Measurements from ENCODE around the gene PLD2. TPM values are rescaled to one million over a fixed set of nuclear protein-coding genes. Genes with fewer than 3 reads are reported as not detected.

The PLD2 gene
- total and polyA plus RNA-seq, 7 donors = 2.4 to 7.5 (median 3.8) TPM

DNA sequence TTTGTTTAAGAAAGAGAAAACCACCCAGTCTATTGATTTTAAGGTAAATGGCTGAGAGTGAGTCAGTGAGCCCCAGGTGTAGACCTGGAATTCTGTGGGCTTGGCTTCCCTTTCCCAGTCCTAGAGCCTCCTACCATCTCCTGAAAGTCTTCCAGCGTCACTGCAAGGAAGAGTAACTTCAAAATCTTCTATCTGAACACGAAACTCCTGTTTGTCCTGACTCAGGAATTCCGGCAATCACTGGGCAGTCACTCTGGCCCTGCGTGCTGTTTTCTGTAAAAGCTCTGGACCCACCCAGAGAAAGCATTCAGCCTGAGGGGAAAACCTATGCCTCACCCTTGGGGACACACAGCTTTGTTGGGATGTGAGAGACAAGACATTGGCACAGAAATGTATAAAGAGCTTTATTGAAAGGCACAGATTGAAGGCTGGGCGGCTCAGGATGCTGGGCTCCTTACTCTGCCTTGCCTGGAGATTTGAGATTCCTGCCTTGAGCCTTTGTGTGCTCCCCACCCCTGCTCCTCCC lies 42.1 kb downstream of the PLD2 start:
- H3K27me3 ChIP-seq (ENCODE audit: insufficient read depth in 3 of 3, low read length in 2 of 3) = no peaks in the 10 kb centered on the region

GRCh38 chr17:4850246-4850645 lies 43.3 kb downstream of the PLD2 start:
- intact Hi-C loops (cut with DNase I) = no loop called here
- no peak for TF ChIP-seq CTCF (IDR thresholded peaks at IDR 0.05)
- 82 to 87% (median 86%) methylated on average over 2 of the region's 2 CpGs for WGBS, 3 donors
- DNase-seq (no peak), ATAC-seq (no peak)
- no peak overlapping the region for H3K27ac ChIP-seq
- no peaks in the 10 kb centered on the region for H3K27me3 ChIP-seq (ENCODE audit: insufficient read depth in 3 of 3, low read length in 2 of 3)
- H3K9me3 ChIP-seq = no peaks in the 10 kb centered on the region
- peaks cover 9% of the 10 kb centered on the region for H3K4me1 ChIP-seq
- H3K4me3 ChIP-seq = no peak overlapping the region
- H3K36me3 ChIP-seq (ENCODE audit: insufficient read depth in 1 of 2, low read depth in 1 of 2) = no peaks in the 10 kb centered on the region

More for the DNA sequence above, 42.1 kb downstream of the PLD2 start:
- Histone ChIP-seq H3K4me3 (no peak overlapping the region), H3K9me3 (no peaks in the 10 kb centered on the region), H3K36me3 (ENCODE audit: insufficient read depth in 1 of 2, low read depth in 1 of 2) (no peaks in the 10 kb centered on the region), H3K27ac (no peak overlapping the region), H3K4me1 (peaks cover 9% of the 10 kb centered on the region)
- ATAC-seq = no peak
- TF ChIP-seq CTCF (IDR thresholded peaks at IDR 0.05) = no peak
- no peak for DNase-seq
- intact Hi-C loops (cut with DNase I) = no loop called here
- WGBS, 3 donors = 76 to 89% (median 88%) methylated on average over 5 of the region's 5 CpGs

DNA sequence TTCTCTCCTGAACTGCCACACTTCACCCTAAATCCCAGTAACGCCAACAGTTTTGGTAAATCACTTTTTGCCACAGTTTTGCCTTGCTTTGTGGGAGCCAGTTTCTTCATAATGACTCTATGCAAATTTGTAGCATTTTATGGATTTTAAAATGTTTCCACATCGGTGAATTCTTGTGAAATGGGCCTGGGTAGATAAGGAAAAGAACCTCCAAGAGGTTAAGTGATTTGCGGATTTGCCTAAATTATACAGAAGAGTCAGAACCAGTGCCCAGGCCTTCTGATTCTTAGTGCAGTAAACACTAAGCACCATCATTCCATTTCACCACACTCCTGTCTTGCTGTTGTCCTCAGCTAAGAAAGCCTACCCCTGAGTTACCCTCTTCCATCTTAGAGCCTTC lies 44.1 kb downstream of the PLD2 start:
- Histone ChIP-seq H3K9me3 (no peaks in the 10 kb centered on the region), H3K4me1 (peaks cover 9% of the 10 kb centered on the region), H3K4me3 (no peak overlapping the region), H3K36me3 (ENCODE audit: insufficient read depth in 1 of 2, low read depth in 1 of 2) (no peaks in the 10 kb centered on the region), H3K27me3 (ENCODE audit: insufficient read depth in 3 of 3, low read length in 2 of 3) (no peaks in the 10 kb centered on the region), H3K27ac (no peak overlapping the region)
- intact Hi-C loops (cut with DNase I) = no loop called here
- no peak for TF ChIP-seq CTCF (IDR thresholded peaks at IDR 0.05)
- ATAC-seq (no peak), DNase-seq (no peak)
- 84 to 93% (median 93%) methylated on average over 3 of the region's 3 CpGs for WGBS, 3 donors

- intact Hi-C loops (cut with DNase I) = no loop called here
- no peak for ATAC-seq
Measured at GRCh38 chr17:4852567-4853207, 45.7 kb downstream of the PLD2 start.

More at GRCh38 chr17:4852567-4853207, 45.7 kb downstream of the PLD2 start:
- peaks cover 9% of the 10 kb centered on the region for H3K4me1 ChIP-seq
- H3K36me3 ChIP-seq (ENCODE audit: insufficient read depth in 1 of 2, low read depth in 1 of 2) = no peaks in the 10 kb centered on the region
- H3K4me3 ChIP-seq = no peak overlapping the region
- H3K27me3 ChIP-seq (ENCODE audit: insufficient read depth in 3 of 3, low read length in 2 of 3) = no peaks in the 10 kb centered on the region
- no peaks in the 10 kb centered on the region for H3K9me3 ChIP-seq
- no peak overlapping the region for H3K27ac ChIP-seq
- no peak for TF ChIP-seq CTCF (IDR thresholded peaks at IDR 0.05)
- DNase-seq = no peak
